Measurements from ENCODE around the gene GPR31. TPM values are rescaled to one million over a fixed set of nuclear protein-coding genes. Genes with fewer than 3 reads are reported as not detected.

The GPR31 gene
- total RNA-seq, 2 donors from 2014 or later: not detected

- intact Hi-C loops (cut with DNase I): no loop called here
- no peak for DNase-seq
- ATAC-seq: no peak
These were observed 32.4 kb downstream of the GPR31 start for GRCh38 chr6:167125410-167125809.

- no peak for DNase-seq
- ATAC-seq: no peak
- intact Hi-C loops (cut with DNase I): no loop called here
These were observed 33.0 kb downstream of the GPR31 start for GRCh38 chr6:167124753-167125152.

GRCh38 chr6:167122827-167123657 is 34.7 kb downstream of the GPR31 start, which contains the start of gene CCR6:
Gene CCR6 (plus strand): TSS chr6:167123096. CDS start chr6:167136135, 13,039 bp downstream.
- no peak for DNase-seq
- intact Hi-C loops (cut with DNase I): no loop called here
- no peak for ATAC-seq

- intact Hi-C loops (cut with DNase I): no loop called here
- DNase-seq (no peak), ATAC-seq (no peak)
These were observed 35.5 kb downstream of the GPR31 start for GRCh38 chr6:167122041-167122826.

- intact Hi-C loops (cut with DNase I): no loop called here
- ATAC-seq: no peak
- no peak for DNase-seq
These were observed 36.4 kb downstream of the GPR31 start for GRCh38 chr6:167121335-167121841.

GRCh38 chr6:167120583-167120903 is 37.2 kb downstream of the GPR31 start:
- ATAC-seq (no peak), DNase-seq (no peak)
- intact Hi-C loops (cut with DNase I): no loop called here

- intact Hi-C loops (cut with DNase I): no loop called here
- no peak for DNase-seq
- ATAC-seq: peak in 1 of 2 donors; percentile 49
These were observed 37.9 kb downstream of the GPR31 start for GRCh38 chr6:167119670-167120582.

- no peak for ATAC-seq
- intact Hi-C loops (cut with DNase I): no loop called here
- DNase-seq: no peak
These were observed 38.9 kb downstream of the GPR31 start for GRCh38 chr6:167118839-167119238.

- DNase-seq: no peak
- intact Hi-C loops (cut with DNase I): no loop called here
- no peak for ATAC-seq
These were observed 39.8 kb downstream of the GPR31 start for GRCh38 chr6:167118006-167118405.

GRCh38 chr6:167116838-167117228 is 40.9 kb downstream of the GPR31 start:
- DNase-seq (no peak), ATAC-seq (no peak)
- intact Hi-C loops (cut with DNase I): no loop called here

- ATAC-seq (peak in 1 of 2 donors; percentile 50), DNase-seq (no peak)
- intact Hi-C loops (cut with DNase I): no loop called here
These were observed 41.5 kb downstream of the GPR31 start for GRCh38 chr6:167116109-167116837.

- no peak for DNase-seq
- intact Hi-C loops (cut with DNase I): no loop called here
- no peak for ATAC-seq
These were observed 42.7 kb downstream of the GPR31 start for GRCh38 chr6:167115054-167115453.

GRCh38 chr6:167113935-167114910 is 43.6 kb downstream of the GPR31 start:
- ATAC-seq (peak in 1 of 2 donors; percentile 30), DNase-seq (no peak)
- intact Hi-C loops (cut with DNase I): no loop called here

GRCh38 chr6:167113047-167113754 is 44.6 kb downstream of the GPR31 start:
- intact Hi-C loops (cut with DNase I): no loop called here
- DNase-seq: no peak
- no peak for ATAC-seq

- no peak for DNase-seq
- no peak for ATAC-seq
- intact Hi-C loops (cut with DNase I): no loop called here
These were observed 45.4 kb downstream of the GPR31 start for GRCh38 chr6:167112421-167112820.

GRCh38 chr6:167111597-167111996 is 46.2 kb downstream of the GPR31 start:
- DNase-seq (no peak), ATAC-seq (no peak)
- intact Hi-C loops (cut with DNase I): no loop called here

- no peak for ATAC-seq
- no peak for DNase-seq
- intact Hi-C loops (cut with DNase I): no loop called here
These were observed 48.1 kb downstream of the GPR31 start for GRCh38 chr6:167109651-167110050.
